Fibroblast of peridontal ligament (primary cell): ENCODE measurements around the gene CTNNBIP1.
"Not testable (repeated sequence)": the region's sequence is repeated elsewhere in the genome, so short reads cannot be mapped to it uniquely, and the experiment has no call there.

Source experiments
- DNase-seq: peaks from one replicate; pipeline ENCODE4 v3.0.0-alpha.2; 2010; ENCODE audit errors: extremely low read depth

CTNNBIP1 gene

DNA sequence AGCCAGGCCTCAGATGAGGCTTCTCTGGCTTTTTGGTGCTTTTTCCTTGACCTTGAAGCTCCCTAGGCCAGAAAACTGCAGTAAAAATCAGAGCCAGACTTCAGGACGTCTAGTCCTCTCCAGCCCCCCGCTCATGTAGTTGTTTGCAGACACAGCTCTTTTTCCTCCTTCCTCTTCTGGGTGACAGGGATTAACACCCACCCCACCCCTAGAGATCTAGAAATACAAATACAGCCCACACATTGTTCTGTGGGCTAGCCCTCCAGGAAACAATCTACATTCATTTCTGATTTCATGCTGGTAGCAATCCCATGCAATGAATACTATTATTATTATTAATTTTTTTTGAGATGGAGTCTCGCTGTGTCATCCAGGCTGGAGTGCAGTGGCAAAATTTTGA lies 76.4 kb downstream of the CTNNBIP1 start:
- DNase-seq, result no peak

- DNase-seq, result peak; percentile 76
These were observed 82.4 kb downstream of the CTNNBIP1 start for GRCh38 chr1:9827558-9828185.

DNA sequence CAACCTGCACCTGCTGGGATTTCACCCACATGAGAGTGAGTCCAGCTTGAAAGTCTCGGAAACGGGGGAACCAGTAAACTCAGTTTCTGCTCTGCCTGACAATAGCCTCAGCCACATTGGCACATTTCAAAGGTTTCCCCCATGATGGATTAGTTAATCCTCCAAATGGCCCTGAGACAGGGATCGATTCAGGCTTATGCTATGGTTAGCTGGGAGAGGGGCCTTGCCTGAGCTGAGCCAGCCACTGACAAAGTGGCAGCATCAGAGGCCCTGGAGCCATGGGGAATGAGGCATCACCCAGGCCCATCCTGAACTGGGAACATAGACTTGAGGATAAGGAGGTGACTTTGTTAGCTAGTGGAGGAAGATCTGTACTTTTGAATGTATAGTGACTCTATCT lies 83.5 kb downstream of the CTNNBIP1 start:
- no peak for DNase-seq

DNA sequence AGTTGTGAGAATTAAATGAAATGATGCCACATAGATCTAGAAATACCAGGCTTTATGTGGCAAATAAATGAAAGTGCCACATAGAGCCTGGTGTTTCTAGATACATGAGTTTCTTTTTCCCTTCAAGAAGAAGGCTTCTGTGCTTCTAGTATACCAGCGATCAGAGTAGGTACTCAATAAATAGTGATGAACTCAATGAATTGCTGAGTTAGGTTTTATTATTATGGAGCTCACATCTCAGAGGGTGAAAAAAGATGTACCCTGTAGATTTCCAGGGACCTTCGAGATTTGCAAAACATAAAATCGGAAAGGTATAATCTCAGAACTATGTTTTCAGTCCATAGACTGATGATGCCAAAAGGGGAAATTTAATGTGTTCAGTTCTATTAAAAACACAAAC lies 84.0 kb downstream of the CTNNBIP1 start:
- no peak for DNase-seq

DNA sequence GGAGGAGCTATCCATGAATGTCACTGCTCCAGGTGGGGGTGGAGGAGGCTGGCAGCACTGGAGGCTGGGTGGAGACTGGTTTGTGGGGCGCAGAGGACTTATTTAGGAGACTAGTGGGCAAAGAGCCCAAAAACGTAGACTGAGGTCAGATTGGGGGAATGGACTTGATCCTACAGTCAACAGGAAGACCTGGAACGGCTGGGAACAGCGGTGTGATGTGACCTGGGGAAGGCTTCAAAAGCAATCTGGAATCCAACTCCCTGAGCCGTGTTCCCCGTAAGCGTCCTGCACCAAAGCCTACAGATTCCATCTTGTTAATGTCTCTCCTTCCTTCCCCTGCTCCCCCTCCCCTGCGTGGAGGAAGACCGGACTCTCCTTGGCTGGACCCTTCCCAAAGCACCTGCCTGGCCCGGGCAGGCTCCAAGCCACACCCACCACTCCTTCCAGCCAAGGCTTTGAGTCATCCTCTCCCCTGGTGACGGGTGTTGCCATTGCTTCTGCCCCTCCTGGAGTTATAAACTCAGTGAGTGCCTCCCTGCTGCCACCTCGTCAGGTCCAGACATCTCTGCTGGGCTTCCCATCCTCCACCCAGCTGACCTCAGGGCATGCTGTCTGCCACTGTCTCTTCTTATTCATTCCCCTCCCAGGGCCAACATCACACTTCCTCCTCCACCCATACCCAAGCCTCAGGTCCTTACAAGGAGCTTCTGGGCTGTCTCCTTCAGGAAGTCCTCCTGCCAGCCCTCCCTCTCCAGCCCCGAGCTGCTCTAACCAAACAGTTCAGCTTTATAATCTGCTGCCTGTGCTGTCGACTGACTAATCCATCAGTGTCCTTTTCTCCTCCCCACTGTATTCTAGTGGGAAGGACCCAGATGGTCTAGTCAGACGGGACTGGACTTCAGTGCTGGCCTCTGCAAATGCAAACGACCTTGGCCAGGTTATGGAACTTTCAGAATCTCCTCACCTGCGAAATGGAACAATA lies 84.7 kb downstream of the CTNNBIP1 start:
- DNase-seq, result peak; percentile 48

DNA sequence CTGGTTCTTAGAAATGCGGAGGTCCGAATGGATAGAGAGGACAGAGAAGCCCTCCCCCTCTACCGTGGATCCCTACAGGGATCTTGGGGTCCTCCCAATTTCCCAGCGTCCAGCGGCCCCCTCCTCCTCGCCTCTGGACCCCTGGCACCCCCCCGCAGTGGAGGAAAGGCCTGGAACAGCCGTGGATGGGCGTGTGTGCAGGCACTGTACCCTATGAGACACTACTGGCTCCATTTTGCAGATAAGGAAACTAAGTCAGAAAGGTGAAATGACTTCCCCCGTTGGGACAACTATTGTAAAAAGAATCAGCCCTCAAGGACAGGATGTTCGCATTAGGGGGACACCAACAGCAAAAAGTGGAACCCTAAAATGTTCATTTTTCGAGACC lies 85.4 kb downstream of the CTNNBIP1 start:
- DNase-seq, result no peak

GRCh38 chr1:9823943-9824701 lies 85.9 kb downstream of the CTNNBIP1 start, which contains the start of gene CLSTN1:
CLSTN1 (minus strand) TSS chr1:9823965; CDS start chr1:9823733, 232 bp downstream.
- DNase-seq, result peak; percentile 74

GRCh38 chr1:9823693-9823942 lies 86.5 kb downstream of the CTNNBIP1 start:
- no peak for DNase-seq

GRCh38 chr1:9822897-9823692 lies 87.0 kb downstream of the CTNNBIP1 start:
- DNase-seq, result no peak

DNA sequence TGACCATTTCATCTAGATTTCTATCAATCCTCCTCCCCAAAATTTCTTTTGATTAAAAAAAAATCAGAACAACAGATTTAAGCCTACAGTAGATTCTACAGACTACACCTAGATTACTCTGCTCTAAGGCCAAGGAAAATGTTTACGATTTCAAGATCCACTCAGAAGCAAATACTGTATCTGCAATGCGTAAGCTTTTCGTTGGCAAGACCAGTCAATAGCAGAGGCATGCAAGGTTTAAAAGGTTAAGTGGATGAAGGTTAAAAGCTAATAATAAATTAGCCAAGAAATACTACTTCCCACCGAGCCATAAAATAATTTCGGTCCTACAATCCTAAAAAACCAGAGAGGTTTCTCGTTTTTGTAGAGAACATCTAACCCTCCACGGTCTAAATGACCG lies 87.6 kb downstream of the CTNNBIP1 start:
- DNase-seq, result peak; percentile 33

DNA sequence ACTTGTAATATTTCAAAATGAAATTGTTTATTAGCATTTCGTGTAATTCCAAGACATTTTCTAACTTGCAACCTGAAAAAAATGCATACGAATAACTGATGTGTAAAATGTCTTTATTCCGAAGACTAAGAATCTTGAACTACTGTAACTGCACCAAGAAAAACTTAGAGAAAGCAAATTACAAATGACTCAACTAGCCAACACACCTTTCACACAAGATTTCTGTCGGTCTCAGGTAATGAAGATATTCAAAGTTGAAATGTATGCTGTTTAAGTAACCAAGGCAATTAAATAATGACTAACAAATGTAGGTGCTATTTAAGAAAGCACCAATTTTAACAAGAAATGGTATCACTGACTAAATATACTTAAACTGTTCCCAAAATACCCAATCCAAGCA lies 88.4 kb downstream of the CTNNBIP1 start:
- no peak for DNase-seq

DNA sequence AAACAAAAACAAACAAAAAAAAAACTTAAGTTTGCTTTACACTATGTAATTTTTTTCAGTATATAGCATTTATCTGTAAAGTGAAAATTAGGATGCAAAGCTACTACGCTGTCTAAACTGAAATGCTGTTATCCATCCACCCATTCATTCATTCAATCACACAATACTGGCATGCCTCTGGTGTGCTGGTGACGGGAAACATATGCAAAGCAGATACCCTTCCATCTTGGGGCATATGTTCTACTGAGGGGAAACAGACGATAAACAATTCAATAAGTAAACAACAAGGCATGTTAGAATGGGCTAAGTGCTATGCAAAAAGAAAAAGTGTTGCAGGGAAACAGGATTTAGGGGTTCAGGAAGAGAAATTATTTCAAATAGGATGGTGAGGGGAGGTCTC lies 89.5 kb downstream of the CTNNBIP1 start:
- no peak for DNase-seq

GRCh38 chr1:9817734-9818133 lies 92.3 kb downstream of the CTNNBIP1 start:
- DNase-seq, result no peak

DNA sequence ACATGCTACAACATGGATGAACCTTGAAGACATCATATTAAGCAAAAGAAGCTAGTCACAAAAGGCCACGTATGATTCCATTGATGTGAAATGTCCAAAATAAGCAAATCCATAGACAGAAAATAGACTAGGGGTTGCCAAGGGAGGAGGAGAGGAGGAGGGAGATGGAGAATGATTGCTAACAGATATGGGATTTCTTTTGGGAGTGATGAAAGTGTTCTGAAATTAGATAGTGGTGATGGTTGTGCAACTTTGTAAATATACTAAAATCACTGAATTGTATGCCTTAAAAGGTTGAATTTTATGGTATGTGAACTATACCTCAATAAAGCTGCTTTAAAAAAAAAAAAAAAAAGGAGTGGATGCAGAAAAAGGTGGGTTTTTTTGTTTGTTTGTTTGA lies 93.9 kb downstream of the CTNNBIP1 start:
- DNase-seq, result peak; percentile 93

DNA sequence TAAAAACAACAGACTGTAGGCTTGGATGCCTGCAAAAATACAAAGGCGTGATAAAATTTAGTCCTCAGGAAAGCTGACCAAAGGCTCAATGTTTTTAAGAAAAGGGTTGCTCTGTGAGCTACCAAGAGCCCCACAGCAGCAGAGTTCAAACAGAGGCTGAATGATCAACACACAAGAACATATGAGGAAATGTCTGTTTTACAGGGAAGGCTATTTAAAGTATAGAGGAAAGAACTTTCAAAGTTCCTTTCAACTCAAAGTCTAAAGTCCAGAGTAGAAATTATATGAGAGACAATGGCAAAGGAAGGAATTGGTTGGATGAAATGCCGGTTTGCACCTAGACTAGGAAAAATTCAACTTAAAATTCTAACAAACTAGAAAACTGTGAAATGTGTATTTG lies 94.9 kb downstream of the CTNNBIP1 start:
- DNase-seq, result peak; percentile 9

DNA sequence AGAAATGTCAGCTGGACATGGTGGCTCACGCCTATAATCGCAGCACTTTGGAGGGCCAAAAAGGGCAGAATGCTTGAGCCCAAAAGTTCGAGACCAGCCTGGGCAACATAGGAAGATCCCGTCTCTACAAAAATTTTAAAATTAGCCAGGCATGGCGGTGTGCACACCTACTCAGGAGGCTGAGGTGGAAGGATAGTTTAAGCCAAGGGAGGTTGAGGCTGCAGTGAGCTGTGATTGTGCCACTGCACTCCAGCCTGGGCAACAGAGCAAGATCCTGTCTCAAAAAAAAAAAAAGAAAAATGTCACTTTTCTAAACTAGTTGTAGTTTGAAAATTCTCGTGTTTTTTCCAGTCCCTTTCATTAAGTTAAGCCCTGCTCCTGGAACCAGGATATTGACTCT lies 95.5 kb downstream of the CTNNBIP1 start:
- no peak for DNase-seq

DNA sequence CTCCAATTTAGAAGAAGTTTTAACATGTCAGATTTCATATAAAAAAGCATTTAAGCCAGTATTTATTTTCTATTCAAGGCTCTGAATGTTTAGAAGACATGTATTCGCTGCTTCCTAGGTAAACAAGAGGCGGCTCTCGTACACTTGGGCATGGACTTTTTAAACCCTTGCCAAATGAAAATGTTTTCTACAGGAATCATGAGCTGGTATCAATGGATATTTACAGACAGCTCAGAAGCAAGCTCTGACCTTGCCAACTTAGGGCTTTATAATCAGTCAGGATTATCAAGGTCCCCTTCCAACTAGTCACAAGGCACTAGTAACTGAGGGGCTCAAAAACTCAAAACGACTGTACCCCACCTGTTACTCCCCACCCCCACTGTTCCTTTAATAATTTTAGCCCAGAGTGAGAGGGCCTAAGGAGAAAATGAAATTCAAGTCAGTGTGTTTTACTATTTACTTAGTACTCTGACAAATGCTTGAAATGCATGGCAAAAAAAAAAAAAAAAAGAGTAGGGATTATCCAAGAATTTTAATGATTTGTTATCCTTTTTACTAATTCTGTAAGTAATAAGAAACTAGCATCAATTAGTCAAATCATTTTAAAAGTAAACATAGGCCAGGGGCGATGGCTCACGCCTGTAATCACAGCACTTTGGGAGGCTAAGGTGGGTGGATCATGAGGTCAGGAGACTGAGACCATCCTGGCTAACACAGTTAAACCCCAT lies 98.7 kb downstream of the CTNNBIP1 start:
- DNase-seq, result no peak

GRCh38 chr1:9809100-9809510 lies 101.0 kb downstream of the CTNNBIP1 start:
- no peak for DNase-seq

DNA sequence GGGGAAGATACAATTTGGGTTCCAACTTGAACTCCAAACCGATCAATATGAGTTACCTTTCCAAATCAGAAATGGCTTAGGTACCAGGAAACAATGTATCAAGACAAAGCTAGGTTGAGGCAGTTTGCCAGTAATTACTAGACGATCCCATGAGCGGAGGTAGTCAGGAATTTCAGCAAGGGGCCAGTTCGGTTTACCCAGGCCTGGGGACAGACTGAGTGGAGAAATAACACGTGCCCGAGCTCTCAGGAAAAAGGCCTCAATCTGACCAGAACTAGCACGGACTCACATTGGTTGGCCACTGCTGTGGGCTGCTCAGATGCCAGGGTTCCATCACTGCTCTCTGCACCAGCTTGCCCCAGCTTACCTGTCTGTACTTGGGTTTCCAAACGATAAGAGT lies 101.6 kb downstream of the CTNNBIP1 start:
- no peak for DNase-seq

- DNase-seq, result no peak
These were observed 102.5 kb downstream of the CTNNBIP1 start for GRCh38 chr1:9807541-9807940.

GRCh38 chr1:9805972-9806371 lies 104.1 kb downstream of the CTNNBIP1 start:
- not testable (repeated sequence) for DNase-seq
